KOPT-K1 (cell line): ENCODE results near the gene GARNL3.

Experiments
- H3K27ac ChIP-seq: fragments of 200-600 bp; sonication (generic); 2 replicates; pipeline ENCODE4 v1.5.1; 2016; ENCODE audit warnings: antibody characterized with exemption, mild to moderate bottlenecking, low read depth, low read length; ENCODE audit not compliant: poor library complexity, severe bottlenecking
- H3K36me3 ChIP-seq: fragments of 200-600 bp; sonication (generic); 2 replicates; pipeline ENCODE4 v1.5.1; 2017; ENCODE audit warnings: antibody characterized with exemption, mild to moderate bottlenecking, low read length, moderate library complexity; ENCODE audit not compliant: insufficient read depth
- H3K9me3 ChIP-seq: fragments of 200-600 bp; sonication (generic); 2 replicates; pipeline ENCODE4 v1.5.1; 2017; ENCODE audit warnings: antibody characterized with exemption, low read length, mild to moderate bottlenecking; ENCODE audit not compliant: insufficient read depth, poor library complexity, severe bottlenecking

The GARNL3 gene

GRCh38 chr9:127360250-127360649 lies 95.7 kb downstream of the GARNL3 start:
- Histone ChIP-seq H3K9me3 (no peaks in the 10 kb centered on the region), H3K36me3 (no peaks in the 10 kb centered on the region), H3K27ac (no peak overlapping the region)

GRCh38 chr9:127360829-127361228 lies 96.3 kb downstream of the GARNL3 start:
- H3K9me3 ChIP-seq = no peaks in the 10 kb centered on the region
- H3K36me3 ChIP-seq = no peaks in the 10 kb centered on the region
- no peak overlapping the region for H3K27ac ChIP-seq

GRCh38 chr9:127361561-127361960 lies 97.0 kb downstream of the GARNL3 start:
- H3K27ac ChIP-seq = no peak overlapping the region
- H3K9me3 ChIP-seq = no peaks in the 10 kb centered on the region
- no peaks in the 10 kb centered on the region for H3K36me3 ChIP-seq

GRCh38 chr9:127362829-127363228 lies 98.3 kb downstream of the GARNL3 start:
- no peaks in the 10 kb centered on the region for H3K9me3 ChIP-seq
- no peaks in the 10 kb centered on the region for H3K36me3 ChIP-seq
- H3K27ac ChIP-seq = no peak overlapping the region

- Histone ChIP-seq H3K36me3 (no peaks in the 10 kb centered on the region), H3K9me3 (no peaks in the 10 kb centered on the region), H3K27ac (no peak overlapping the region)
Observed at GRCh38 chr9:127365461-127365860, 100.9 kb downstream of the GARNL3 start.

- H3K9me3 ChIP-seq = no peaks in the 10 kb centered on the region
- H3K36me3 ChIP-seq = no peaks in the 10 kb centered on the region
- no peak overlapping the region for H3K27ac ChIP-seq
Observed at GRCh38 chr9:127366594-127366993, 102.0 kb downstream of the GARNL3 start.

- no peaks in the 10 kb centered on the region for H3K36me3 ChIP-seq
Observed at GRCh38 chr9:127368852-127369402, 104.4 kb downstream of the GARNL3 start.

GRCh38 chr9:127369428-127369827 lies 104.9 kb downstream of the GARNL3 start:
- H3K36me3 ChIP-seq = no peaks in the 10 kb centered on the region
- H3K27ac ChIP-seq = no peak overlapping the region
- H3K9me3 ChIP-seq = no peaks in the 10 kb centered on the region

More at GRCh38 chr9:127368852-127369402, 104.4 kb downstream of the GARNL3 start:
- H3K27ac ChIP-seq = no peak overlapping the region
- no peaks in the 10 kb centered on the region for H3K9me3 ChIP-seq

GRCh38 chr9:127370147-127370579 lies 105.6 kb downstream of the GARNL3 start:
- Histone ChIP-seq H3K36me3 (no peaks in the 10 kb centered on the region), H3K9me3 (no peaks in the 10 kb centered on the region)

GRCh38 chr9:127370672-127371648 lies 106.4 kb downstream of the GARNL3 start:
- Histone ChIP-seq H3K36me3 (no peaks in the 10 kb centered on the region), H3K27ac (no peak overlapping the region), H3K9me3 (no peaks in the 10 kb centered on the region)

More at GRCh38 chr9:127370147-127370579, 105.6 kb downstream of the GARNL3 start:
- H3K27ac ChIP-seq = no peak overlapping the region

- peaks cover 16% of the 10 kb centered on the region for H3K9me3 ChIP-seq
- no peak overlapping the region for H3K27ac ChIP-seq
- H3K36me3 ChIP-seq = no peaks in the 10 kb centered on the region
Observed at GRCh38 chr9:127380479-127380878, 115.9 kb downstream of the GARNL3 start.

- no peak overlapping the region for H3K27ac ChIP-seq
- peaks cover 16% of the 10 kb centered on the region for H3K9me3 ChIP-seq
Observed at GRCh38 chr9:127382541-127382940, 118.0 kb downstream of the GARNL3 start.

GRCh38 chr9:127384016-127384730 lies 119.6 kb downstream of the GARNL3 start:
- Histone ChIP-seq H3K36me3 (no peaks in the 10 kb centered on the region), H3K27ac (no peak overlapping the region), H3K9me3 (peaks cover 11% of the 10 kb centered on the region)

More at GRCh38 chr9:127382541-127382940, 118.0 kb downstream of the GARNL3 start:
- H3K36me3 ChIP-seq = no peaks in the 10 kb centered on the region

GRCh38 chr9:127384901-127385300 lies 120.3 kb downstream of the GARNL3 start:
- H3K9me3 ChIP-seq = peaks cover 7% of the 10 kb centered on the region
- H3K27ac ChIP-seq = no peak overlapping the region
- H3K36me3 ChIP-seq = no peaks in the 10 kb centered on the region

- H3K9me3 ChIP-seq = no peaks in the 10 kb centered on the region
- H3K27ac ChIP-seq = no peak overlapping the region
- H3K36me3 ChIP-seq = no peaks in the 10 kb centered on the region
Observed at GRCh38 chr9:127386249-127386648, 121.7 kb downstream of the GARNL3 start.
